Right lobe of liver (tissue), 4 donors: ENCODE measurements around the gene ADAMTS2.

Source experiments
- POLR2A ChIP-seq: fragments of 450-650 bp; IDR thresholded peaks from one replicate; pipeline ENCODE4 v1.6.1; 2017; ENCODE audit warnings: antibody characterized with exemption, mild to moderate bottlenecking
- TF ChIP-seq, protein P1 (sequence below), 4 donors: fragments of 200-600 bp in 3 of 4; fragments of 450-650 bp in 1 of 4; IDR thresholded peaks; one replicate each; pipeline versions ENCODE4 v1.5.1 to v1.8.0; 2016 to 2022; ENCODE audit warnings: antibody characterized with exemption in 4 of 4, mild to moderate bottlenecking in 2 of 4
- donor health status: DM: no; HTN: no; CAD: no.
- donor health status: DM: no; HTN: no; CAD: no.
- donor health status: DM: no; HTN: yes; CAD: no.

DNA sequence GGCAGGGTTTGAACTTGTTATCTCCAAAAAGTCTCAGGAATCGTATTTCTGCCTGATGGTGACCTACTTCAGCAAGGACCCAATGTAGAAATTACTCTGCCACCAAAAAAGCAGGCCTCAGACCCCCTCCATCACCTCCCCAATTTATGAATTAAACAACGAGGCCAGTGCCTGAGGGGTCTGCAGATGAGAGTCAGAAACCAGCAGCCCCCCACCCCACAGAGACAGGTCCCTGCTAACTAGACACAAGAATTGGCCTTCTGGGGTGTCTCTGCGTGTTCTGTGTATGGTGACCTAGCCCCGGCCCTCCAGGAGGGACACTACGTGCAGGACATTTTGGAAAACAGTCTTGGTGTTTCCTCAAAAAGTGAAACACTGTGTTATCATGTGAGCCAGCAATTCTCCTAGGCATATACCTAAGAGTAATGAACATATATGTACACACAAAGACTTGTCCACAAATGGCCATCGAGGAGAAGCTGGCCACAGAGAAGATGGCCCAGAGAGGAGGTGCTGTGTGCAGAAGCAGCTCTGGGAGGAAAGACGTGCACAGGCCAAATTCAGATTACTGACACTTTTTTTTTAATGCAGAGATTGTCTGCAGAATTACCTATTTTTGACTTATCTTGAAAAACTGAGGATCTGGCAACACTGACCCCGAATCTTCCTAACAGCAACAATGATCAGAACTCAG, 93.8 kb downstream of the ADAMTS2 start:
- TF ChIP-seq POLR2A: no peak
- TF ChIP-seq, protein P1, sequence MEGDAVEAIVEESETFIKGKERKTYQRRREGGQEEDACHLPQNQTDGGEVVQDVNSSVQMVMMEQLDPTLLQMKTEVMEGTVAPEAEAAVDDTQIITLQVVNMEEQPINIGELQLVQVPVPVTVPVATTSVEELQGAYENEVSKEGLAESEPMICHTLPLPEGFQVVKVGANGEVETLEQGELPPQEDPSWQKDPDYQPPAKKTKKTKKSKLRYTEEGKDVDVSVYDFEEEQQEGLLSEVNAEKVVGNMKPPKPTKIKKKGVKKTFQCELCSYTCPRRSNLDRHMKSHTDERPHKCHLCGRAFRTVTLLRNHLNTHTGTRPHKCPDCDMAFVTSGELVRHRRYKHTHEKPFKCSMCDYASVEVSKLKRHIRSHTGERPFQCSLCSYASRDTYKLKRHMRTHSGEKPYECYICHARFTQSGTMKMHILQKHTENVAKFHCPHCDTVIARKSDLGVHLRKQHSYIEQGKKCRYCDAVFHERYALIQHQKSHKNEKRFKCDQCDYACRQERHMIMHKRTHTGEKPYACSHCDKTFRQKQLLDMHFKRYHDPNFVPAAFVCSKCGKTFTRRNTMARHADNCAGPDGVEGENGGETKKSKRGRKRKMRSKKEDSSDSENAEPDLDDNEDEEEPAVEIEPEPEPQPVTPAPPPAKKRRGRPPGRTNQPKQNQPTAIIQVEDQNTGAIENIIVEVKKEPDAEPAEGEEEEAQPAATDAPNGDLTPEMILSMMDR (IDR thresholded peaks at IDR 0.05): no peak
